ENCODE measurements around the gene NOD1.
"Not testable (repeated sequence)": the region's sequence is repeated elsewhere in the genome, so short reads cannot be mapped to it uniquely, and the experiment has no call there.

Gene NOD1

GRCh38 chr7:30420662-30421061, 57.9 kb downstream of the NOD1 start:
- TF ChIP-seq, protein P1, sequence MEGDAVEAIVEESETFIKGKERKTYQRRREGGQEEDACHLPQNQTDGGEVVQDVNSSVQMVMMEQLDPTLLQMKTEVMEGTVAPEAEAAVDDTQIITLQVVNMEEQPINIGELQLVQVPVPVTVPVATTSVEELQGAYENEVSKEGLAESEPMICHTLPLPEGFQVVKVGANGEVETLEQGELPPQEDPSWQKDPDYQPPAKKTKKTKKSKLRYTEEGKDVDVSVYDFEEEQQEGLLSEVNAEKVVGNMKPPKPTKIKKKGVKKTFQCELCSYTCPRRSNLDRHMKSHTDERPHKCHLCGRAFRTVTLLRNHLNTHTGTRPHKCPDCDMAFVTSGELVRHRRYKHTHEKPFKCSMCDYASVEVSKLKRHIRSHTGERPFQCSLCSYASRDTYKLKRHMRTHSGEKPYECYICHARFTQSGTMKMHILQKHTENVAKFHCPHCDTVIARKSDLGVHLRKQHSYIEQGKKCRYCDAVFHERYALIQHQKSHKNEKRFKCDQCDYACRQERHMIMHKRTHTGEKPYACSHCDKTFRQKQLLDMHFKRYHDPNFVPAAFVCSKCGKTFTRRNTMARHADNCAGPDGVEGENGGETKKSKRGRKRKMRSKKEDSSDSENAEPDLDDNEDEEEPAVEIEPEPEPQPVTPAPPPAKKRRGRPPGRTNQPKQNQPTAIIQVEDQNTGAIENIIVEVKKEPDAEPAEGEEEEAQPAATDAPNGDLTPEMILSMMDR (conservative IDR thresholded peaks at IDR 0.05; ENCODE audit: low read depth, low read length), result no peak
- H3K4me3 ChIP-seq (ENCODE audit: low read depth, low read length), result no peak overlapping the region
- DNase-seq (ENCODE audit: low read depth), result no peak

DNA sequence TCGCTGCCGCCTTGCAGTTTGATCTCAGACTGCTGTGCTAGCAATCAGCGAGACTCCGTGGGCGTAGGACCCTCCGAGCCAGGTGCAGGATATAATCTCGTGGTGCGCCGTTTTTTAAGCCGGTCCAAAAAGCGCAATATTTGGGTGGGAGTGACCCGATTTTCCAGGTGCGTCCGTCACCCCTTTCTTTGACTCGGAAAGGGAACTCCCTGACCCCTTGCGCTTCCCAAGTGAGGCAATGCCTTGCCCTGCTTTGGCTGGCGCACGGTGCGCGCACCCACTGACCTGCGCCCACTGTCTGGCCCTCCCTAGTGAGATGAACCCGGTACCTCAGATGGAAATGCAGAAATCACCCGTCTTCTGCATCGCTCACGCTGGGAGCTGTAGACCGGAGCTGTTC, 58.5 kb downstream of the NOD1 start:
- H3K4me3 ChIP-seq (ENCODE audit: low read depth, low read length); DNase-seq (ENCODE audit: low read depth): not testable (repeated sequence)

- no peak for DNase-seq (ENCODE audit: low read depth)
- no peak overlapping the region for H3K4me3 ChIP-seq (ENCODE audit: low read depth, low read length)
- TF ChIP-seq, protein P1 (conservative IDR thresholded peaks at IDR 0.05; ENCODE audit: low read depth, low read length), result no peak
Observed at GRCh38 chr7:30413864-30414263, 64.7 kb downstream of the NOD1 start.

DNA sequence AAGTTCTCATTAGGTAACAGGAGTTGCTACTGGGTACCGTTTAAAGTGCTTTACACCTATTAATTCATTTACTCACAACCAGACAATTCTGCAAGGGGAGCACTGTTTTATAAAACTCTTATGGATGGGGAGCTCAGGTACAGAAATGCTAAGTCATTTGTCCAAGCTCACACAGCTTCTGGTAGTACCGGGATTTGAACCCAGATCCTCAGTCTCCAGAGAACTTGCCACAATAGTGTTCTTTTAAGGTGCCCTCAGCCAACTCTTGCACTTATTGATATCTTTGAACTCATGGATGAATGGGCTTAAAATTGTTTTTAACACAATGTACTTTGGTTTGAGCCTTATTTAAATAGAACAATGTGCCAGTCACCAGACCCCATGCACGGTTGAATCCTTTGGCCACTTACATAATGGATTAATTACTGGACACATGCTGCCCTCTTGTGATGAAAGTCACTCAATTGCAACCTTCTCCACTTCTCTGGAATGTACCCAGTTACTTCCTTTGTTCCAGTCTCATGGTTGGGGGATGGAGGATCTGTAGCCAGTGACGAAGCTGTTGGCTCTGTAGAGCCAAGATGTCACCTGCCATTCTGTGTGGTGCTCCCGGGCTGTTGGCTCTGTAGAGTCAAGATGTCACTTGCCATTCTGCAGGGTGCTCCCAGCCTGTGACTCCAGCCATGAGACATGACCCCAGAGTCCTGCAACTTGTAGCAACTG, 65.6 kb downstream of the NOD1 start:
- no peak overlapping the region for H3K4me3 ChIP-seq (ENCODE audit: low read depth, low read length)
- peak; percentile 91 for DNase-seq (ENCODE audit: low read depth)
- TF ChIP-seq, protein P1 (conservative IDR thresholded peaks at IDR 0.05; ENCODE audit: low read depth, low read length), result peak; percentile 71

DNA sequence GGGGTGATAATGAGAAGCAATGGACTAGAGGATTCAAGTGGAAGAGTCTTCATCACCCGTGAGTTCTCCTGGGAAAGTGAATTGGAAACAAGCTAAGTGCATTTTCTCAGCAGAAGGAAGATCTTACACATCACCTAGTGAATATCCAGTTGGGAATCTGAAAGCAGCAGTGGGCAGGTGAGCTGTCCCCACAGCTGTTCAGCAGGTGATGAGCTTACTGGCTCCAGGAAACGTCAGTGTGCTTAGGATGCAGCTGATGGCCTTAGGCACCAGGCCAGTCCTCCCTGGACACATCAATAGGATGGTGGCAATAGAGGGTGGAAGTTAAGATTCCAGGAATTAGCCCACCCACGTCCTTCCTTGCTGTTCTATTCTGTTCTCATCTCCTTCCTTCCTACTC, 66.7 kb downstream of the NOD1 start:
- TF ChIP-seq, protein P1 (conservative IDR thresholded peaks at IDR 0.05; ENCODE audit: low read depth, low read length), result no peak
- DNase-seq (ENCODE audit: low read depth), result no peak
- H3K4me3 ChIP-seq (ENCODE audit: low read depth, low read length), result no peak overlapping the region

DNA sequence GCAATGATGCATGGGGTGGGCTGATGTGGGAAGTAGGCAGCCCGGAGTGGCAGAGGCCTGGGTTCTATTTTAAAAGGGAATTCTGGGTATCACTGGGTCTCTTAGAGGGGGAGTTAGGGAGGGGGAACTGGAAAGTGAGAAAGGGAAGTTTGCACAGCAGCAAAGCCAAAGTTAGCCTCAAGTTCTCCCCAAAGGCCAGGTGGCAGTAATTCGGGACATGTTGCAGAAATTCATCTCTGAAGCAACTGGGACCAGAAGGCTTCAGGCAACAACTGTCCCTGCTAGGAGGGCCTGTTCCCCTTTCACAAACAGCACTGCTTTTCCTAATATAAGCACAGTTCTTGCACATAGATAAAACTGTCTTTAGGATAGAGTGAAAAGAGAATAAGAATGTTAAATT, 67.4 kb downstream of the NOD1 start:
- no peak overlapping the region for H3K4me3 ChIP-seq (ENCODE audit: low read depth, low read length)
- DNase-seq (ENCODE audit: low read depth), result no peak
- TF ChIP-seq, protein P1 (conservative IDR thresholded peaks at IDR 0.05; ENCODE audit: low read depth, low read length), result no peak

DNA sequence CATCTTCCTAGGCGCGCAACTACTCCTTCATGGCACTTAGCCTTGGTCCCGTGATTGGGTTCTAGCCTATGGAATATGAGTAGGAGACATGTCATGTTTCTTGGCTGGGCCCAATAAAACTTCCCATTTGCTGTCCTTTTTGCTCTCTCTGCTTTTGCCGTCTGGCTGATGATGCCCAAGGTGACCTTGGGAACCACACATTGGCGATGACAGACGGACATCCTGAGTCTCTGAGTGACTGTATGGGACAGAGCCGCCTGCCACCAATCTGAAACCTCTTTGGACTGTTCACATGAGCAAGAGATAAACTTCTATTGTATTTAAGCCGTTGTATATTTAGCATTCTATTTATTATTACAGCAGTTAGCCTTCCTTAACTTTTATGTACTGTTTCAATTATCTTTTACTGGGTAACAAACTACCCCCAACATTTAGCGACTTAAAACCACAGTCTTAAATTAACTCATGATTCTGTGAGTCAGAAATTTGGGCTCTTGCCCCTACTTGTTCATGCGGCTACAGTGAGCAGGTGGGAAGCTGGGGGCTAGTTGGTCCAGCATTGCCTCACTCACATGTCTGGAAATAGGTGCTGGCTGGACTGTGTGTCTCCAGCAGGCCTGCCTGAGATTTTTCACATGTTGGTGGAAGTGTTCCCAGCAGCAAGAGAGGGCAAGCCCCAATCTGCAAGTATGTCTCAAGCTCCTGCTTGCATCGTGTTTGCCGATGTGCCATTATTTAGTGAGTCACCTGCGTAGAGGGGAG, 71.7 kb downstream of the NOD1 start:
- TF ChIP-seq, protein P1 (conservative IDR thresholded peaks at IDR 0.05; ENCODE audit: low read depth, low read length), result no peak
- no peak for DNase-seq (ENCODE audit: low read depth)
- no peak overlapping the region for H3K4me3 ChIP-seq (ENCODE audit: low read depth, low read length)
